ENCODE results near the gene NDRG2.

GRCh38 chr14:21053184-21054122 lies 28.6 kb upstream of the NDRG2 start:
- no peak for TF ChIP-seq CTCF (IDR thresholded peaks at IDR 0.05 in 2 of 3, conservative IDR thresholded peaks at IDR 0.05 in 1 of 3; ENCODE audit: borderline replicate concordance in 1 of 3, insufficient read depth in 1 of 3, low read depth in 2 of 3, low read length in 2 of 3)
- no peak for TF ChIP-seq CBX3 (IDR thresholded peaks at IDR 0.05; ENCODE audit: low read depth)
- TF ChIP-seq, protein P1, sequence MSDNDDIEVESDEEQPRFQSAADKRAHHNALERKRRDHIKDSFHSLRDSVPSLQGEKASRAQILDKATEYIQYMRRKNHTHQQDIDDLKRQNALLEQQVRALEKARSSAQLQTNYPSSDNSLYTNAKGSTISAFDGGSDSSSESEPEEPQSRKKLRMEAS (IDR thresholded peaks at IDR 0.05) = no peak
- TF ChIP-seq, protein P2, sequence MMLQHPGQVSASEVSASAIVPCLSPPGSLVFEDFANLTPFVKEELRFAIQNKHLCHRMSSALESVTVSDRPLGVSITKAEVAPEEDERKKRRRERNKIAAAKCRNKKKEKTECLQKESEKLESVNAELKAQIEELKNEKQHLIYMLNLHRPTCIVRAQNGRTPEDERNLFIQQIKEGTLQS (IDR thresholded peaks at IDR 0.05) = no peak
- no peak for TF ChIP-seq POLR2A (IDR thresholded peaks at IDR 0.05; ENCODE audit: borderline replicate concordance, extremely low read depth, insufficient read depth, insufficient read length)
- no peak for TF ChIP-seq ZNF274 (IDR thresholded peaks at IDR 0.05; ENCODE audit: low read depth, low read length)
- TF ChIP-seq SIN3A (IDR thresholded peaks at IDR 0.05; ENCODE audit: low read depth) = no peak
- TF ChIP-seq SP1 (IDR thresholded peaks at IDR 0.05; ENCODE audit: low read depth) = no peak
- no peak for TF ChIP-seq EZH2phosphoT487 (IDR thresholded peaks at IDR 0.05; ENCODE audit: borderline replicate concordance)
- TF ChIP-seq REST (IDR thresholded peaks at IDR 0.05; ENCODE audit: low read depth) = no peak
- no peak for TF ChIP-seq SRF (IDR thresholded peaks at IDR 0.05; ENCODE audit: low read depth)
- TF ChIP-seq RAD21 (IDR thresholded peaks at IDR 0.05; ENCODE audit: low read depth) = no peak
- TF ChIP-seq CEBPB (IDR thresholded peaks at IDR 0.05; ENCODE audit: low read depth) = no peak

Data from HCT116 (cell line).